ENCODE results near the gene MYCBP2. TPM values are rescaled to one million over a fixed set of nuclear protein-coding genes. Genes with fewer than 3 reads are reported as not detected.

The MYCBP2 gene
- total RNA-seq, 4 donors from 2014 or later = 115 to 165 (median 131) TPM

- no peak for TF ChIP-seq POLR2A (IDR thresholded peaks at IDR 0.05)
- TF ChIP-seq, protein P1, sequence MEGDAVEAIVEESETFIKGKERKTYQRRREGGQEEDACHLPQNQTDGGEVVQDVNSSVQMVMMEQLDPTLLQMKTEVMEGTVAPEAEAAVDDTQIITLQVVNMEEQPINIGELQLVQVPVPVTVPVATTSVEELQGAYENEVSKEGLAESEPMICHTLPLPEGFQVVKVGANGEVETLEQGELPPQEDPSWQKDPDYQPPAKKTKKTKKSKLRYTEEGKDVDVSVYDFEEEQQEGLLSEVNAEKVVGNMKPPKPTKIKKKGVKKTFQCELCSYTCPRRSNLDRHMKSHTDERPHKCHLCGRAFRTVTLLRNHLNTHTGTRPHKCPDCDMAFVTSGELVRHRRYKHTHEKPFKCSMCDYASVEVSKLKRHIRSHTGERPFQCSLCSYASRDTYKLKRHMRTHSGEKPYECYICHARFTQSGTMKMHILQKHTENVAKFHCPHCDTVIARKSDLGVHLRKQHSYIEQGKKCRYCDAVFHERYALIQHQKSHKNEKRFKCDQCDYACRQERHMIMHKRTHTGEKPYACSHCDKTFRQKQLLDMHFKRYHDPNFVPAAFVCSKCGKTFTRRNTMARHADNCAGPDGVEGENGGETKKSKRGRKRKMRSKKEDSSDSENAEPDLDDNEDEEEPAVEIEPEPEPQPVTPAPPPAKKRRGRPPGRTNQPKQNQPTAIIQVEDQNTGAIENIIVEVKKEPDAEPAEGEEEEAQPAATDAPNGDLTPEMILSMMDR (IDR thresholded peaks at IDR 0.05) = no peak
- 74 to 75% methylated on average over 1 of the region's 1 CpG for WGBS, 2 donors
Measured at GRCh38 chr13:77093735-77094134, 233.2 kb downstream of the MYCBP2 start.

GRCh38 chr13:77084755-77085154, 242.1 kb downstream of the MYCBP2 start:
- no peak for DNase-seq
- intact Hi-C loops (cut with DNase I) = no loop called here
- no peaks in the 10 kb centered on the region for H3K9me3 ChIP-seq
- H3K27me3 ChIP-seq = no peaks in the 10 kb centered on the region
- peaks cover 6 to 13% of the 10 kb centered on the region in 2 donors for H3K4me1 ChIP-seq
- H3K27ac ChIP-seq = no peak overlapping the region
- TF ChIP-seq, protein P1 (IDR thresholded peaks at IDR 0.05) = no peak
- no peak for TF ChIP-seq POLR2A (IDR thresholded peaks at IDR 0.05)
- WGBS, 2 donors = 99 to 100% methylated on average over 2 of the region's 2 CpGs
- H3K4me3 ChIP-seq (replicated peaks in 1 of 3) = no peak overlapping the region
- peaks cover 16 to 31% of the 10 kb centered on the region in 2 donors for H3K36me3 ChIP-seq

More at GRCh38 chr13:77093735-77094134, 233.2 kb downstream of the MYCBP2 start:
- Histone ChIP-seq H3K36me3 (peaks cover 13 to 26% of the 10 kb centered on the region in 2 donors), H3K4me3 (replicated peaks in 1 of 3) (no peak overlapping the region), H3K27ac (no peak overlapping the region), H3K27me3 (no peaks in the 10 kb centered on the region), H3K4me1 (no peaks in the 10 kb centered on the region), H3K9me3 (no peaks in the 10 kb centered on the region)
- no peak for DNase-seq
- intact Hi-C loops (cut with DNase I) = no loop called here

DNA sequence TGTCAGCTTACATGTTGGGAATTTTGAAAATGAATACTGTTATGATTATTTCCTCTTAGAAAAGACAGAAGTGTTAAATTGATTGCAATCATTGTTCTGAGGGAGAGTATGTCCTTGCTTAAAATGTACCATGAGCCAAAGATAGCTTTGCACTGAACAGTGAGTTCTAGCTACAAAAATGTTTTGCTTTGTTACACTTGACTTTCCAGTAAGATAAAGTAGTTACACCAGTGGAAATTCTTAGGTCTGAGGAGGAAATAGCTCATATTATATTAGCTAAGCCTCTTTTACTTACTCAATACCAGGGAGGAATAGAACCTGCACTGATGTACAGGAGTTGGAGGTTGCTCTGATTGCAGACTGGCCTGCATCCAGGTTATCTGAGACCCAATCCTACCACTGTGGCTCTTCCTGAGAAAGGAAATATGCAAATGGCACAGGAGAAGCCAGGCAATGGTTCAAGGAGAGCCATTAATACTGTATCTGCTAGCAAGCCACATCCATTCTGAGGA, 246.9 kb downstream of the MYCBP2 start:
- TF ChIP-seq, protein P1 (IDR thresholded peaks at IDR 0.05) = no peak
- no peak for TF ChIP-seq POLR2A (IDR thresholded peaks at IDR 0.05)
- Histone ChIP-seq H3K27me3 (no peaks in the 10 kb centered on the region), H3K4me3 (replicated peaks in 1 of 3) (no peak overlapping the region), H3K9me3 (no peaks in the 10 kb centered on the region), H3K4me1 (peaks cover 0 to 5% of the 10 kb centered on the region in 2 donors), H3K27ac (peak overlapping the region in 2 of 3 donors; percentile 51 to 55), H3K36me3 (peaks cover 19 to 34% of the 10 kb centered on the region in 2 donors)
- peak in 1 of 2 donors; percentile 8 for DNase-seq
- intact Hi-C loops (cut with DNase I) = no loop called here

- Histone ChIP-seq H3K27ac (no peak overlapping the region), H3K4me1 (no peaks in the 10 kb centered on the region), H3K27me3 (no peaks in the 10 kb centered on the region), H3K9me3 (no peaks in the 10 kb centered on the region), H3K36me3 (peaks cover 8 to 24% of the 10 kb centered on the region in 2 donors), H3K4me3 (replicated peaks in 1 of 3) (no peak overlapping the region)
- 96% methylated on average over 2 of the region's 2 CpGs for WGBS, 2 donors
- intact Hi-C loops (cut with DNase I) = no loop called here
- TF ChIP-seq, protein P1 (IDR thresholded peaks at IDR 0.05) = no peak
- no peak for TF ChIP-seq POLR2A (IDR thresholded peaks at IDR 0.05)
- DNase-seq = no peak
Measured at GRCh38 chr13:77067519-77067918, 259.4 kb downstream of the MYCBP2 start.

- no peaks in the 10 kb centered on the region for H3K4me1 ChIP-seq
- peaks cover 16 to 24% of the 10 kb centered on the region in 2 donors for H3K36me3 ChIP-seq
- intact Hi-C loops (cut with DNase I) = no loop called here
- 86 to 87% methylated on average over 5 of the region's 5 CpGs for WGBS, 2 donors
- no peak overlapping the region for H3K4me3 ChIP-seq (replicated peaks in 1 of 3)
- no peak overlapping the region for H3K27ac ChIP-seq
- H3K27me3 ChIP-seq = no peaks in the 10 kb centered on the region
- no peak for DNase-seq
- TF ChIP-seq, protein P1 (IDR thresholded peaks at IDR 0.05) = no peak
- no peak for TF ChIP-seq POLR2A (IDR thresholded peaks at IDR 0.05)
- no peaks in the 10 kb centered on the region for H3K9me3 ChIP-seq
Measured at GRCh38 chr13:77065461-77066147, 261.3 kb downstream of the MYCBP2 start.
